Cardiac muscle cell (in vitro differentiated cells and primary cell): ENCODE data around the gene HTR3B. TPM values are rescaled to one million over a fixed set of nuclear protein-coding genes. Genes with fewer than 3 reads are reported as not detected.

ENCODE experiments used
- DNase-seq, 2 donors: peaks; one replicate each; pipeline versions ENCODE4 v3.0.0 to v3.0.0-alpha.2; 2010 to 2017; ENCODE audit warnings: low read depth in 1 of 2, low spot score in 1 of 2
- H3K27ac ChIP-seq: fragments of 200-600 bp; sonication (generic); 2 replicates; pipeline ENCODE4 v1.5.1; 2016
- H3K27me3 ChIP-seq: fragments of 200-600 bp; sonication (generic); 2 replicates; pipeline ENCODE4 v1.6.0; 2016; ENCODE audit warnings: control low read depth
- H3K36me3 ChIP-seq: fragments of 200-600 bp; sonication (generic); 2 replicates; pipeline ENCODE4 v1.5.1; 2016; ENCODE audit warnings: control low read depth
- H3K4me1 ChIP-seq: fragments of 200-600 bp; sonication (generic); 2 replicates; pipeline ENCODE4 v1.8.1; 2017; ENCODE audit warnings: low read depth, mild to moderate bottlenecking, mixed run types
- H3K4me3 ChIP-seq: fragments of 200-600 bp; sonication (generic); 2 replicates; pipeline ENCODE4 v1.5.1; 2016; ENCODE audit warnings: mild to moderate bottlenecking
- H3K9me3 ChIP-seq: fragments of 200-600 bp; sonication (generic); 2 replicates; pipeline ENCODE4 v1.5.1; 2017; ENCODE audit warnings: low read depth, mild to moderate bottlenecking, control low read depth
- polyA plus RNA-seq: library from polyadenylated mRNA; unstranded; fragments of >200 nt; fragmentation: Nextera tagmentation; extraction: Ambion mirVana; gene quantifications from 2 replicates; pipeline ENCODE4 v1.2.1, GENCODE V29; 2016
- total RNA-seq: library from RNA; depleted of rRNA; stranded (reverse); fragments of >200 nt; gene quantifications from 2 replicates; pipeline ENCODE4 v1.2.3, GENCODE V29; 2016
- TF ChIP-seq, protein P1 (sequence below): IDR thresholded peaks from 2 replicates; pipeline ENCODE4 v1.5.1; 2012; ENCODE audit warnings: low read depth, mild to moderate bottlenecking, low read length

HTR3B gene
- total and polyA plus RNA-seq, 2 experiments from 2014 or later: not detected

DNA sequence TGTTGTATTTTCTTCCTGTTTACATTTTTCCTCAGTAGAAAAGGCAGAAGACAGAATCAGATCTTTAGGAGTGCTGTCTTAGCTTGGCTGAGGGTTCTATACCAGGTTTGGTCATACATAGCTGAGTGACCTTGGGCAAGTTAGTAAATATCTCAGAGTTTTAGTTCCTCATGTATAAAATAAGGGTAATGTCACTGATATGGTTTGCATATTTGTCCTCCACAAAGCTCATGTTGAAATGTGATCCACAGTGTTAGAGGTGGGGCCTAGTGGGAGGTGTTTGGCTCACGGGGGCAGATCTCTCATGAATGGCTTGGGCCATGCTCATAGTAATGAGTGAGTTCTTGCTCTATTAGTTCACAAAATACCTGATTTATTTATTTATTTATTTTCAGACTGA, 62.8 kb downstream of the HTR3B start:
- no peak overlapping the region for H3K27ac ChIP-seq
- no peak overlapping the region for H3K4me3 ChIP-seq
- no peak for DNase-seq
- H3K36me3 ChIP-seq: no peaks in the 10 kb centered on the region
- no peaks in the 10 kb centered on the region for H3K4me1 ChIP-seq
- TF ChIP-seq, protein P1, sequence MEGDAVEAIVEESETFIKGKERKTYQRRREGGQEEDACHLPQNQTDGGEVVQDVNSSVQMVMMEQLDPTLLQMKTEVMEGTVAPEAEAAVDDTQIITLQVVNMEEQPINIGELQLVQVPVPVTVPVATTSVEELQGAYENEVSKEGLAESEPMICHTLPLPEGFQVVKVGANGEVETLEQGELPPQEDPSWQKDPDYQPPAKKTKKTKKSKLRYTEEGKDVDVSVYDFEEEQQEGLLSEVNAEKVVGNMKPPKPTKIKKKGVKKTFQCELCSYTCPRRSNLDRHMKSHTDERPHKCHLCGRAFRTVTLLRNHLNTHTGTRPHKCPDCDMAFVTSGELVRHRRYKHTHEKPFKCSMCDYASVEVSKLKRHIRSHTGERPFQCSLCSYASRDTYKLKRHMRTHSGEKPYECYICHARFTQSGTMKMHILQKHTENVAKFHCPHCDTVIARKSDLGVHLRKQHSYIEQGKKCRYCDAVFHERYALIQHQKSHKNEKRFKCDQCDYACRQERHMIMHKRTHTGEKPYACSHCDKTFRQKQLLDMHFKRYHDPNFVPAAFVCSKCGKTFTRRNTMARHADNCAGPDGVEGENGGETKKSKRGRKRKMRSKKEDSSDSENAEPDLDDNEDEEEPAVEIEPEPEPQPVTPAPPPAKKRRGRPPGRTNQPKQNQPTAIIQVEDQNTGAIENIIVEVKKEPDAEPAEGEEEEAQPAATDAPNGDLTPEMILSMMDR: no peak
- H3K9me3 ChIP-seq: no peaks in the 10 kb centered on the region
- no peaks in the 10 kb centered on the region for H3K27me3 ChIP-seq

DNA sequence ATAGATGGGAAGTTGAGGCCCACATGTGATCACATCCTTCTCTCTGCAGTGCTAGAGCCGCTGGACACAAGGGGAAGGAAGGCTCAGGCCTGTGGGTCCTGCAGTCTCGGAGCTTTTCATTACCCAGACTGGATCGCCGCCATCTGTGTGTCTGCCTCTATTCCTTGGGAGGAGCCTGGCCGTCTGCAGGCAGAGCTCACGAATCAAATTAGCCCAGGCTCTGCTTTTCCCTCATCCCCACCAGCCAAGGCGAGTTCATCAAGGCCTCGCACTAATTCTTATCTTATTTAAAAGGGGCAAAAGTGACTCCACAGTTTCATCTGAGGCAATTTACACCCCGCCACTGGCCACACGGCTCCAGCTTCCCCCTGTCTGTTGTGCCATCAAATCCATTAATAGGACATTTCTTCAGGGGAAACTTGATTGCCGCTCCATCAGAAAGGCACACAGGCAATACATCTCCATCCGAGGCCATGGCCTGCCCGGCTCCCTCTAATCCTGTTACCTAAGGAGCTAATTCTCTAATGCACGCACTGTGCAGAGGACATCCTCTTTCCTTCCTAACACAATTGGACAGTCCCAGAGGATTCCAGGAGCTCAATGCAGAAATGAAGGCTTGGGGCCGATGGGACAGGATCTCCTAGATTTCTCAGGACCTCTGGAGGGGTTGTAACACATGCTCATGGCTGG, 67.1 kb downstream of the HTR3B start:
- Histone ChIP-seq H3K27me3 (no peaks in the 10 kb centered on the region), H3K27ac (no peak overlapping the region), H3K9me3 (no peaks in the 10 kb centered on the region), H3K36me3 (no peaks in the 10 kb centered on the region), H3K4me3 (no peak overlapping the region), H3K4me1 (peaks cover 5% of the 10 kb centered on the region)
- DNase-seq: no peak
- TF ChIP-seq, protein P1: no peak

DNA sequence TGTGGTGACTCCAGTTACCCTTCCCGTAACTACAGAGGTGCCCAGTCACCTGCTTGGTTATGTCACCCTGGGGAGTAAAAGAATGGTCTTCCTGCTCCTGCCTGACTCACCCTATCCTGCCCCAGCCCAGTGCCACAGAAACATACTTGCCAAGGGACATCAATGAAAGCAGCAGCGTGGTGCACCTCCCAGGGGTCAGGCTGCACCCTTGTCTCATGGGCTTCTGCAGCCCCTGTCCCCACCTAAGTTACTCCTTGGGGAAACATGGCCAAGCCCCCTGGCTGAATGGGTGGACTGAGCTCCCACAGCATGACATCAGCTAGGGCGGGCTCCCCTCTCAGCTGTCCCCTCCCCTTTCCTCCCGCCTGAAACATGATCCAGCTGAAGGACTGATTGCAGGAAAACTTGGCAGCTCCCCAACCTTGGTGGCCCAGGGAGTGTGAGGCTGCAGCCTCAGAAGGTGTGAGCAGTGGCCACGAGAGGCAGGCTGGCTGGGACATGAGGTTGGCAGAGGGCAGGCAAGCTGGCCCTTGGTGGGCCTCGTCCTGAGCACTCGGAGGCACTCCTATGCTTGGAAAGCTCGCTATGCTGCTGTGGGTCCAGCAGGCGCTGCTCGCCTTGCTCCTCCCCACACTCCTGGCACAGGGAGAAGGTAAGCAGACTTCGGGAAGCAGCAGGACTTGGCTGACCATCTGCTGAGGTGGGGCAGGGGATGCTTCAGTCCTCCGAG, 70.3 kb downstream of the HTR3B start, which contains the start of gene HTR3A:
HTR3A (plus strand) TSS at position 368 of the 730 bp plus-strand sequence; CDS start at position 586, 218 bp downstream.
- peaks cover 5% of the 10 kb centered on the region for H3K4me1 ChIP-seq
- TF ChIP-seq, protein P1: no peak
- no peaks in the 10 kb centered on the region for H3K36me3 ChIP-seq
- H3K27ac ChIP-seq: no peak within 1 kb of the TSS
- H3K4me3 ChIP-seq: no peak within 1 kb of the TSS
- H3K27me3 ChIP-seq: no peaks in the 10 kb centered on the region
- no peaks in the 10 kb centered on the region for H3K9me3 ChIP-seq
- peak; percentile 52 to 95 for DNase-seq

DNA sequence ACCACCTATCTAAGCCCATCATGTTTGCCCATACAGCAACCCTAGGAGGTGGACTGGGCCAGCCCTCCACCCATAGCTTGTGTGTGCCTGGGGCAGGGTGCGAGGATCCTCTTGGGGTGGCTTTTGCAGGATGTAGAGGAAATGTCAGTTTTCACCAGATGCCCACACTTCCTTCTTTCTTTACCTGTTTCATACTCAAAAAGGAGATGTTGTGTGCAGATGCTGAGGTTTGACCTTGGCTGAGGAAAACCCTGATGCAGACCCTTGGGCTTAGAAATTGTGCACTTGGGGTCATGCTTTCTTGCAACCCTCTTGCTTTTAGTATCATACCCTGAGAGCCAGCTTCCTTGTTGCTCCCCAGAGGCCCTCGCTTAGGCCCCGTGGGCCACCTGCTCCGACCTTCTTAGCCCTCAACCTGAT, 72.5 kb downstream of the HTR3B start:
- Histone ChIP-seq H3K9me3 (no peaks in the 10 kb centered on the region), H3K27me3 (no peaks in the 10 kb centered on the region), H3K4me1 (peaks cover 5% of the 10 kb centered on the region), H3K36me3 (no peaks in the 10 kb centered on the region), H3K27ac (no peak overlapping the region), H3K4me3 (no peak overlapping the region)
- TF ChIP-seq, protein P1: no peak
- no peak for DNase-seq

DNA sequence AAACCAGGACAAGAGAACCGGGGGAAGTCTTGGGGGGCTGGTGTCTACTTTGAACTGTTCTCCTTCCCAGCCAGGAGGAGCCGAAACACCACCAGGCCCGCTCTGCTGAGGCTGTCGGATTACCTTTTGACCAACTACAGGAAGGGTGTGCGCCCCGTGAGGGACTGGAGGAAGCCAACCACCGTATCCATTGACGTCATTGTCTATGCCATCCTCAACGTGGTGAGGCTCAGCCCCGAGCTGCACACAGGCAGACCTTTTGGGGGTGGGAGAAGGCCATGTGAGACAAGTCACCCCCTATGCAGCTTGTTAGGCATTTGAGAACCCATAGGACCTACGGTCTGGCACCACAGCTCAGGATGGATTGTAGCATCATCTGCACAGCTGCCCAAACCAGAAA, 73.1 kb downstream of the HTR3B start:
- DNase-seq: no peak
- Histone ChIP-seq H3K4me3 (no peak overlapping the region), H3K27me3 (no peaks in the 10 kb centered on the region), H3K9me3 (no peaks in the 10 kb centered on the region), H3K4me1 (peaks cover 5% of the 10 kb centered on the region), H3K27ac (no peak overlapping the region), H3K36me3 (no peaks in the 10 kb centered on the region)
- TF ChIP-seq, protein P1: no peak
